ENCODE data around the gene SH3GL3. TPM values are rescaled to one million over a fixed set of nuclear protein-coding genes. Genes with fewer than 3 reads are reported as not detected.
A peak's percentile ranks its signal among the peaks of the same experiment; 100 is the strongest.

SH3GL3 gene
- polyA plus RNA-seq, 2 of the 4 experiments (the other 2 are of a cell fraction): 0.19 to 0.21 TPM

DNA sequence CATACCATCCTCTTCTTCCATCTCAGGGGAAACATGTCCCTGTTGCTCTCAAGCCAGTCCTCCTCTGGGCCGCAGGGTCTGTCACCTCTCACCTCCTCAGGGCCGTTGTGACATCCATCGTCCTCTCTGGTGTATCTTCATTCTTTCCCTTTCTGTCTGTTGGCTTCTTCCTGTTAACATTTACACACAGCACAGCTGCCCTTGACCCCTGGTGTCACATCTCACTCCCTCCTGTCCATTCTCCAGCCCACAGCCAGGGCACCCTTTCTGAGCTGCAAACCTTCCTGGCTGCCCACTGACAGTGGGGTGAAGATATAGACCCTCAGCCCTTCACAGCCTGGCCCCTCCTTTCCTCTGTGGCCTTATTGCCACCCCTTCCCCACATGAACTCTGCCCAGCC lies 127.2 kb downstream of the SH3GL3 start:
- no peak overlapping the region for H3K4me2 ChIP-seq
- DNase-seq (ENCODE audit: low read depth in 1 of 2, low spot score in 1 of 2) (no peak), ATAC-seq (peak in 1 of 2 experiments; percentile 16; a peak in 1 of 6 replicates), FAIRE-seq (no peak)
- TF ChIP-seq FOXS1 (CRISPR knock-in tag; IDR thresholded peaks at IDR 0.05) (no peak), POLR2AphosphoS2 (conservative IDR thresholded peaks at IDR 0.05; ENCODE audit: low read length) (no peak), HEYL (CRISPR knock-in tag; IDR thresholded peaks at IDR 0.05) (no peak), ZC3H11A (IDR thresholded peaks at IDR 0.05) (no peak), TFCP2L1 (CRISPR knock-in tag; IDR thresholded peaks at IDR 0.05) (no peak), SREBF2 (IDR thresholded peaks at IDR 0.05) (no peak), EHF (CRISPR knock-in tag; IDR thresholded peaks at IDR 0.05) (no peak), CHD4 (IDR thresholded peaks at IDR 0.05; ENCODE audit: borderline replicate concordance) (no peak), NR3C1 (IDR thresholded peaks at IDR 0.05) (no peak), RNF2 (IDR thresholded peaks at IDR 0.05; ENCODE audit: borderline replicate concordance, low read depth) (no peak)
- TF ChIP-seq, protein P1, sequence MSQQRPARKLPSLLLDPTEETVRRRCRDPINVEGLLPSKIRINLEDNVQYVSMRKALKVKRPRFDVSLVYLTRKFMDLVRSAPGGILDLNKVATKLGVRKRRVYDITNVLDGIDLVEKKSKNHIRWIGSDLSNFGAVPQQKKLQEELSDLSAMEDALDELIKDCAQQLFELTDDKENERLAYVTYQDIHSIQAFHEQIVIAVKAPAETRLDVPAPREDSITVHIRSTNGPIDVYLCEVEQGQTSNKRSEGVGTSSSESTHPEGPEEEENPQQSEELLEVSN (IDR thresholded peaks at IDR 0.05; ENCODE audit: borderline replicate concordance, low read depth): no peak
- 11% methylated on average over 3 of the region's 3 CpGs for WGBS (ENCODE audit: missing lambda C conversion rate)
- H3K4me3 ChIP-seq: no peak overlapping the region
- ChIA-PET POLR2A (no interaction called here), CTCF (interaction anchor here (0.6 to 9.3 kb wide), 9 partner anchors 11 to 574 kb away, joined by 3 to 76 read pairs (median 4); partner anchors contain the start of gene SH3GL3)
- H3K4me1 ChIP-seq: no peaks in the 10 kb centered on the region
- no peaks in the 10 kb centered on the region for H3K9me3 ChIP-seq
- no peak overlapping the region for H3K27ac ChIP-seq

DNA sequence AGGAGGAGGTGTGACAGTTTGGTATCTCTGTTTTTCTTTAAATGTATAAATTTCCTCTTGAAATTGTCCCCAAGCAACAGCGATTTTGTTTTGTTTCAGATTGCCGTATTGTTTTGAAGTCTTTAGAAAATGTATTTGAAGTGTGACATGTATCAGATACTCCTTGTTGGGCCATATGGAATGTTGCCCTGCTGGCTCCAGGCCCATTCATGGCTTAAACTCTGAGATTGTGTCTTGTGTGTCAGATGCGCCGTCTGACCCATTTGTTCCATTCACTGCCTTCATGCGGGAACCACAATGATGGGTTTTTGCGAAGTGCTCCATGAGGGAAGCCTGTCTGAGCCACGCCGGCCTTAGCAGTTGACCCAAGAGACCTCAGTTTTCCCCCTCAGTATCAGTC lies 131.6 kb downstream of the SH3GL3 start:
- H3K27ac ChIP-seq: no peak overlapping the region
- CTCF ChIA-PET: interaction anchor here (0.7 to 1.5 kb wide), 2 partner anchors 141 to 142 kb away, joined by 3 to 6 read pairs; no protein-coding TSS in a partner anchor
- TF ChIP-seq CHD2 (IDR thresholded peaks at IDR 0.05; ENCODE audit: low read length, partially characterized antibody) (no peak), CEBPB (IDR thresholded peaks at IDR 0.05) (no peak), CBX8 (IDR thresholded peaks at IDR 0.05) (no peak), FOXS1 (CRISPR knock-in tag; IDR thresholded peaks at IDR 0.05) (no peak), TP53 (CRISPR knock-in tag; IDR thresholded peaks at IDR 0.05) (no peak), NR3C1 (IDR thresholded peaks at IDR 0.05) (no peak), HOXB5 (CRISPR knock-in tag; IDR thresholded peaks at IDR 0.05) (no peak), SREBF2 (IDR thresholded peaks at IDR 0.05) (no peak), ZSCAN20 (CRISPR knock-in tag; IDR thresholded peaks at IDR 0.05) (no peak), GATA3 (IDR thresholded peaks at IDR 0.05; ENCODE audit: borderline replicate concordance) (no peak), MAZ (IDR thresholded peaks at IDR 0.05; ENCODE audit: borderline replicate concordance, low read depth, low read length) (no peak), EHMT2 (IDR thresholded peaks at IDR 0.05; ENCODE audit: low read depth) (no peak)
- TF ChIP-seq, protein P2, sequence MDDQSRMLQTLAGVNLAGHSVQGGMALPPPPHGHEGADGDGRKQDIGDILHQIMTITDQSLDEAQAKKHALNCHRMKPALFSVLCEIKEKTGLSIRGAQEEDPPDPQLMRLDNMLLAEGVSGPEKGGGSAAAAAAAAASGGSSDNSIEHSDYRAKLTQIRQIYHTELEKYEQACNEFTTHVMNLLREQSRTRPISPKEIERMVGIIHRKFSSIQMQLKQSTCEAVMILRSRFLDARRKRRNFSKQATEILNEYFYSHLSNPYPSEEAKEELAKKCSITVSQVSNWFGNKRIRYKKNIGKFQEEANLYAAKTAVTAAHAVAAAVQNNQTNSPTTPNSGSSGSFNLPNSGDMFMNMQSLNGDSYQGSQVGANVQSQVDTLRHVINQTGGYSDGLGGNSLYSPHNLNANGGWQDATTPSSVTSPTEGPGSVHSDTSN (IDR thresholded peaks at IDR 0.05): no peak
- TF ChIP-seq, protein P3, sequence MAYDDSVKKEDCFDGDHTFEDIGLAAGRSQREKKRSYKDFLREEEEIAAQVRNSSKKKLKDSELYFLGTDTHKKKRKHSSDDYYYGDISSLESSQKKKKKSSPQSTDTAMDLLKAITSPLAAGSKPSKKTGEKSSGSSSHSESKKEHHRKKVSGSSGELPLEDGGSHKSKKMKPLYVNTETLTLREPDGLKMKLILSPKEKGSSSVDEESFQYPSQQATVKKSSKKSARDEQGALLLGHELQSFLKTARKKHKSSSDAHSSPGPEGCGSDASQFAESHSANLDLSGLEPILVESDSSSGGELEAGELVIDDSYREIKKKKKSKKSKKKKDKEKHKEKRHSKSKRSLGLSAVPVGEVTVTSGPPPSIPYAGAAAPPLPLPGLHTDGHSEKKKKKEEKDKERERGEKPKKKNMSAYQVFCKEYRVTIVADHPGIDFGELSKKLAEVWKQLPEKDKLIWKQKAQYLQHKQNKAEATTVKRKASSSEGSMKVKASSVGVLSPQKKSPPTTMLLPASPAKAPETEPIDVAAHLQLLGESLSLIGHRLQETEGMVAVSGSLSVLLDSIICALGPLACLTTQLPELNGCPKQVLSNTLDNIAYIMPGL (CRISPR knock-in tag; IDR thresholded peaks at IDR 0.05; ENCODE audit: borderline replicate concordance): no peak
- TF ChIP-seq, protein P4, sequence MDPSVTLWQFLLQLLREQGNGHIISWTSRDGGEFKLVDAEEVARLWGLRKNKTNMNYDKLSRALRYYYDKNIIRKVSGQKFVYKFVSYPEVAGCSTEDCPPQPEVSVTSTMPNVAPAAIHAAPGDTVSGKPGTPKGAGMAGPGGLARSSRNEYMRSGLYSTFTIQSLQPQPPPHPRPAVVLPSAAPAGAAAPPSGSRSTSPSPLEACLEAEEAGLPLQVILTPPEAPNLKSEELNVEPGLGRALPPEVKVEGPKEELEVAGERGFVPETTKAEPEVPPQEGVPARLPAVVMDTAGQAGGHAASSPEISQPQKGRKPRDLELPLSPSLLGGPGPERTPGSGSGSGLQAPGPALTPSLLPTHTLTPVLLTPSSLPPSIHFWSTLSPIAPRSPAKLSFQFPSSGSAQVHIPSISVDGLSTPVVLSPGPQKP (IDR thresholded peaks at IDR 0.05; ENCODE audit: low read depth, low read length): no peak
- no peaks in the 10 kb centered on the region for H3K4me1 ChIP-seq
- POLR2A ChIA-PET: no interaction called here
- H3K4me2 ChIP-seq: no peak overlapping the region
- ATAC-seq (no peak), DNase-seq (ENCODE audit: low read depth in 1 of 2, low spot score in 1 of 2) (no peak), FAIRE-seq (no peak)
- no peak overlapping the region for H3K4me3 ChIP-seq
- WGBS (ENCODE audit: missing lambda C conversion rate): 79% methylated on average over 8 of the region's 8 CpGs
- H3K9me3 ChIP-seq: no peaks in the 10 kb centered on the region
